NCI-H524 (cell line): ENCODE measurements around the gene EYA4.
"Not testable (repeated sequence)": the region's sequence is repeated elsewhere in the genome, so short reads cannot be mapped to it uniquely, and the experiment has no call there.

Experiments used
- DNase-seq, 2 experiments: peaks; one replicate each; lab custom pipeline; 2025; lab: John Stamatoyannopoulos, UW

EYA4 gene

GRCh38 chr6:133352046-133352445, 110.9 kb downstream of the EYA4 start:
- no peak for DNase-seq

GRCh38 chr6:133353061-133353460, 111.9 kb downstream of the EYA4 start:
- no peak for DNase-seq

- no peak for DNase-seq
Measured at GRCh38 chr6:133355922-133356321, 114.8 kb downstream of the EYA4 start.

- DNase-seq: no peak
Measured at GRCh38 chr6:133358574-133359150, 117.5 kb downstream of the EYA4 start.

- DNase-seq: no peak
Measured at GRCh38 chr6:133359256-133359655, 118.1 kb downstream of the EYA4 start.

GRCh38 chr6:133359760-133360159, 118.6 kb downstream of the EYA4 start:
- DNase-seq: no peak

GRCh38 chr6:133360194-133360593, 119.0 kb downstream of the EYA4 start:
- peak in 1 of 2 experiments; percentile 26 for DNase-seq

GRCh38 chr6:133362813-133363212, 121.7 kb downstream of the EYA4 start:
- no peak for DNase-seq

GRCh38 chr6:133368664-133369063, 127.5 kb downstream of the EYA4 start:
- no peak for DNase-seq

- no peak for DNase-seq
Measured at GRCh38 chr6:133369773-133370272, 128.7 kb downstream of the EYA4 start.

GRCh38 chr6:133376743-133377142, 135.6 kb downstream of the EYA4 start:
- no peak for DNase-seq

- no peak for DNase-seq
Measured at GRCh38 chr6:133377219-133377618, 136.1 kb downstream of the EYA4 start.

- DNase-seq: no peak
Measured at GRCh38 chr6:133380047-133380446, 138.9 kb downstream of the EYA4 start.

GRCh38 chr6:133380723-133381122, 139.6 kb downstream of the EYA4 start:
- DNase-seq: no peak

GRCh38 chr6:133388731-133389130, 147.6 kb downstream of the EYA4 start:
- no peak for DNase-seq

- no peak for DNase-seq
Measured at GRCh38 chr6:133390168-133390567, 149.0 kb downstream of the EYA4 start.

GRCh38 chr6:133392015-133392414, 150.9 kb downstream of the EYA4 start:
- no peak for DNase-seq

GRCh38 chr6:133392641-133393040, 151.5 kb downstream of the EYA4 start:
- DNase-seq: peak in 1 of 2 experiments; percentile 10

GRCh38 chr6:133393891-133394290, 152.7 kb downstream of the EYA4 start:
- DNase-seq: no peak

- no peak for DNase-seq
Measured at GRCh38 chr6:133394630-133395029, 153.5 kb downstream of the EYA4 start.

- peak; percentile 69 to 84 for DNase-seq
Measured at GRCh38 chr6:133396233-133396983, 155.3 kb downstream of the EYA4 start.

GRCh38 chr6:133396984-133397348, 155.8 kb downstream of the EYA4 start:
- DNase-seq: no peak

- not testable (repeated sequence) for DNase-seq
Measured at GRCh38 chr6:133397601-133398000, 156.4 kb downstream of the EYA4 start.

- DNase-seq: no peak
Measured at GRCh38 chr6:133399426-133399825, 158.3 kb downstream of the EYA4 start.
